ENCODE measurements around the gene CNKSR2.

CNKSR2 gene

DNA sequence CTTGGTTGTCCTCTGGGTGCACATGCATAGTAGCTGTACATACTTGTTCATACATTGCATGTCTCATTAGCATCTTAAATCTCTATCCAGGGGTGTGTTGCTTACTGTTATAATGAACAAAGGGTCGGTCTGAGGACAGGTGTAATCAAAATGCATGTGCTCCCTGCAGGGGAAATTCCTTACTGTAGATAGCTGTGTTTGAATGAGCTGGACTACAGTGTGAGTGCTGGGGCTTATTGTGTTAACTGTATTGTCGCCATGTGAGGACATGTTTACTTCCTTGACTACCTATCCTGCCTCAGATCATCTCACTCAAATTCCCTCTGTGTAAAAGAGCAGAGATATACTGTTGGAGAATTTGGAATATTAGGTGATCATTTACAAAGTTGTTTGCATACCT lies 185.2 kb downstream of the CNKSR2 start:
- no peaks in the 10 kb centered on the region for H3K9me3 ChIP-seq (ENCODE audit: insufficient read depth, low read length)
- H3K4me2 ChIP-seq (ENCODE audit: low read depth, low read length, poor library complexity, severe bottlenecking), result no peak overlapping the region
- H3K27me3 ChIP-seq (ENCODE audit: low read length), result no peaks in the 10 kb centered on the region
- H3K9ac ChIP-seq (ENCODE audit: low read length), result no peak overlapping the region
- no peak overlapping the region for H3K4me3 ChIP-seq (ENCODE audit: insufficient read depth, low read length, poor library complexity, severe bottlenecking)
- H3K9me2 ChIP-seq (replicated peaks; ENCODE audit: insufficient read depth, low read length), result no peaks in the 10 kb centered on the region
- H2AFZ ChIP-seq (ENCODE audit: low read depth, low read length, severe bottlenecking), result no peak overlapping the region
- no peaks in the 10 kb centered on the region for H3K79me2 ChIP-seq (ENCODE audit: insufficient read depth, low read length)
- no peaks in the 10 kb centered on the region for H3F3A ChIP-seq (ENCODE audit: insufficient read depth)
- no peaks in the 10 kb centered on the region for H3K36me3 ChIP-seq (ENCODE audit: low read length)
- H4K20me1 ChIP-seq (ENCODE audit: low read depth, low read length), result no peaks in the 10 kb centered on the region
- no peak overlapping the region for H3K27ac ChIP-seq (ENCODE audit: low read depth, low read length)
- no peak for TF ChIP-seq EZH2phosphoT487 (conservative IDR thresholded peaks at IDR 0.05; ENCODE audit: low read length)
- TF ChIP-seq, protein P1, sequence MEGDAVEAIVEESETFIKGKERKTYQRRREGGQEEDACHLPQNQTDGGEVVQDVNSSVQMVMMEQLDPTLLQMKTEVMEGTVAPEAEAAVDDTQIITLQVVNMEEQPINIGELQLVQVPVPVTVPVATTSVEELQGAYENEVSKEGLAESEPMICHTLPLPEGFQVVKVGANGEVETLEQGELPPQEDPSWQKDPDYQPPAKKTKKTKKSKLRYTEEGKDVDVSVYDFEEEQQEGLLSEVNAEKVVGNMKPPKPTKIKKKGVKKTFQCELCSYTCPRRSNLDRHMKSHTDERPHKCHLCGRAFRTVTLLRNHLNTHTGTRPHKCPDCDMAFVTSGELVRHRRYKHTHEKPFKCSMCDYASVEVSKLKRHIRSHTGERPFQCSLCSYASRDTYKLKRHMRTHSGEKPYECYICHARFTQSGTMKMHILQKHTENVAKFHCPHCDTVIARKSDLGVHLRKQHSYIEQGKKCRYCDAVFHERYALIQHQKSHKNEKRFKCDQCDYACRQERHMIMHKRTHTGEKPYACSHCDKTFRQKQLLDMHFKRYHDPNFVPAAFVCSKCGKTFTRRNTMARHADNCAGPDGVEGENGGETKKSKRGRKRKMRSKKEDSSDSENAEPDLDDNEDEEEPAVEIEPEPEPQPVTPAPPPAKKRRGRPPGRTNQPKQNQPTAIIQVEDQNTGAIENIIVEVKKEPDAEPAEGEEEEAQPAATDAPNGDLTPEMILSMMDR (IDR thresholded peaks at IDR 0.05; ENCODE audit: insufficient read depth, low read length, poor library complexity, severe bottlenecking), result no peak

DNA sequence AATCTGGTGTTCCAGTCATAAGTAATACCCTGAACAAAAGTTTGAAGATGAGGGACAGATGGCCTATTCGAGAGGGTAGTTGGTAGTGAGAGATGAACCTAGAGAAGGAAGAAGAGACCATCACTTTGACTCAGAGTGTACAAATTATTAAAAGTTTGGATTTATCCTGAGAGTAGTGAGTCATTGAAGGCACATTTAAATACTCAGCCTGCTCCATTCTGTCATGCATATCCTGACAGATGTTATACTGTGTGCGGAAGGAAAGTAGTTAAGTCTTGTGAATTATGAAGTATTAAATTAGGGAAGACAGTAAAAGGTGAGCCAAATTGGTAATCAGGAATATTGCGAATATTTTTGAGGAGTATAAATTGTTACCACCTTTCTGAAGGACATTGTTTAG lies 190.8 kb downstream of the CNKSR2 start:
- Histone ChIP-seq H3F3A (ENCODE audit: insufficient read depth) (no peaks in the 10 kb centered on the region), H3K4me3 (ENCODE audit: insufficient read depth, low read length, poor library complexity, severe bottlenecking) (no peak overlapping the region), H3K9me2 (replicated peaks; ENCODE audit: insufficient read depth, low read length) (no peaks in the 10 kb centered on the region), H3K27me3 (ENCODE audit: low read length) (no peaks in the 10 kb centered on the region), H3K9ac (ENCODE audit: low read length) (no peak overlapping the region), H4K20me1 (ENCODE audit: low read depth, low read length) (no peaks in the 10 kb centered on the region), H3K79me2 (ENCODE audit: insufficient read depth, low read length) (no peaks in the 10 kb centered on the region), H3K36me3 (ENCODE audit: low read length) (no peaks in the 10 kb centered on the region), H3K4me2 (ENCODE audit: low read depth, low read length, poor library complexity, severe bottlenecking) (no peak overlapping the region), H3K27ac (ENCODE audit: low read depth, low read length) (no peak overlapping the region), H3K9me3 (ENCODE audit: insufficient read depth, low read length) (no peaks in the 10 kb centered on the region), H2AFZ (ENCODE audit: low read depth, low read length, severe bottlenecking) (no peak overlapping the region)
- TF ChIP-seq, protein P1 (IDR thresholded peaks at IDR 0.05; ENCODE audit: insufficient read depth, low read length, poor library complexity, severe bottlenecking), result no peak
- no peak for TF ChIP-seq EZH2phosphoT487 (conservative IDR thresholded peaks at IDR 0.05; ENCODE audit: low read length)

DNA sequence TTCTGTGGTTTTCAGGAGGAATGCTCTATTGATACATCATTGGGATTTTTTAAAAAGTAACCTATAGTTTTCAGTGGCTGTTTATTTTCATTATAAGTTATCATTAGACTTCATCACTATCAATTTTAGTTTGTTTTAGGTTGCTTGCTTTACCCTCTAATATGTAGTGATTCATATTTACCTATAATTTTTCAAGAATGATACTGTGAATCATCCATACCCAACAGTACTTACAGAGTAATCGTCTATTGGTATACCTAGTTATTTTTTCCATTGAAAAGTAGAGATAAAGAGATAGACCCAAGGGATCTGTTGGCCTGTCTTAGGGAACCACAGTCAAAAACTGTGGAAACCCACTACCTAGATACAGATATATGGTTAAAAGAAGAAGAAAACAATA lies 200.6 kb downstream of the CNKSR2 start:
- no peak overlapping the region for H3K4me2 ChIP-seq (ENCODE audit: low read depth, low read length, poor library complexity, severe bottlenecking)
- no peaks in the 10 kb centered on the region for H3K36me3 ChIP-seq (ENCODE audit: low read length)
- H3K9ac ChIP-seq (ENCODE audit: low read length), result no peak overlapping the region
- H3K27ac ChIP-seq (ENCODE audit: low read depth, low read length), result no peak overlapping the region
- H3F3A ChIP-seq (ENCODE audit: insufficient read depth), result no peaks in the 10 kb centered on the region
- H3K79me2 ChIP-seq (ENCODE audit: insufficient read depth, low read length), result no peaks in the 10 kb centered on the region
- no peaks in the 10 kb centered on the region for H3K9me2 ChIP-seq (replicated peaks; ENCODE audit: insufficient read depth, low read length)
- no peaks in the 10 kb centered on the region for H3K9me3 ChIP-seq (ENCODE audit: insufficient read depth, low read length)
- no peaks in the 10 kb centered on the region for H3K27me3 ChIP-seq (ENCODE audit: low read length)
- H2AFZ ChIP-seq (ENCODE audit: low read depth, low read length, severe bottlenecking), result no peak overlapping the region
- H3K4me3 ChIP-seq (ENCODE audit: insufficient read depth, low read length, poor library complexity, severe bottlenecking), result no peak overlapping the region
- TF ChIP-seq, protein P1 (IDR thresholded peaks at IDR 0.05; ENCODE audit: insufficient read depth, low read length, poor library complexity, severe bottlenecking), result no peak
- H4K20me1 ChIP-seq (ENCODE audit: low read depth, low read length), result no peaks in the 10 kb centered on the region

DNA sequence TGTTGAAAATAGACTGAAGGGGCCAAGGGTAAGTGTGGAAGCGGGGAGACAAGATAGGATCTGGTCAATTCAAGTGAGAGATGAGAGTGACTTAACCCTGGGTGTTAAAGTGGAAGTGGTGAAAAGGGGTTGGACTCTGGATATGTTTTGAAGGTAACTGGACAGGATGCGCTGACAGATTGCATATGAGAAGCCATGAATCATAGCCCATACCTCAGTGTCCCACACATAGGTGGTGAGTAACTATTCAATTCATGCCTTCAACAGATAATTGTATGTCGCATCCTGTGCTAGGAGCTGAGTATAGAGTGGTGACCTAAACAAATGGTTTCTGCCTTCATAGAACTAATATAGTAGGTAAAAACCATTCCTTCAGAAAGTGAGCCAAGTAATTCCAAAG lies 207.3 kb downstream of the CNKSR2 start:
- Histone ChIP-seq H3F3A (ENCODE audit: insufficient read depth) (no peaks in the 10 kb centered on the region), H3K27me3 (ENCODE audit: low read length) (no peaks in the 10 kb centered on the region), H3K4me3 (ENCODE audit: insufficient read depth, low read length, poor library complexity, severe bottlenecking) (no peak overlapping the region), H3K9me2 (replicated peaks; ENCODE audit: insufficient read depth, low read length) (no peaks in the 10 kb centered on the region), H2AFZ (ENCODE audit: low read depth, low read length, severe bottlenecking) (no peak overlapping the region), H3K9ac (ENCODE audit: low read length) (no peak overlapping the region), H4K20me1 (ENCODE audit: low read depth, low read length) (no peaks in the 10 kb centered on the region), H3K36me3 (ENCODE audit: low read length) (0 out of 2 replicates have a peak, but pooled peaks cover 1% of the 10 kb centered on the region), H3K9me3 (ENCODE audit: insufficient read depth, low read length) (no peaks in the 10 kb centered on the region), H3K4me2 (ENCODE audit: low read depth, low read length, poor library complexity, severe bottlenecking) (no peak overlapping the region), H3K27ac (ENCODE audit: low read depth, low read length) (no peak overlapping the region), H3K79me2 (ENCODE audit: insufficient read depth, low read length) (no peaks in the 10 kb centered on the region)
- no peak for TF ChIP-seq EZH2phosphoT487 (conservative IDR thresholded peaks at IDR 0.05; ENCODE audit: low read length)
- TF ChIP-seq, protein P1 (IDR thresholded peaks at IDR 0.05; ENCODE audit: insufficient read depth, low read length, poor library complexity, severe bottlenecking), result no peak

All from SU-DHL-6 (cell line).